Measurements from ENCODE around the gene CENPB. TPM values are rescaled to one million over a fixed set of nuclear protein-coding genes. Genes with fewer than 3 reads are reported as not detected.
A peak's percentile ranks its signal among the peaks of the same experiment; 100 is the strongest.
"Not testable (repeated sequence)": the region's sequence is repeated elsewhere in the genome, so short reads cannot be mapped to it uniquely, and the experiment has no call there.

CENPB gene
- polyA plus RNA-seq, 1 donor (not counting 4 experiments of a cell fraction or from before 2014, with no cell fraction given) = 18.1 TPM

GRCh38 chr20:3795511-3796468 is 9.2 kb upstream of the CENPB start, which contains the start of gene CDC25B:
TSS of gene CDC25B (plus strand) at chr20:3796310. CDS start at chr20:3796532, 222 bp downstream.
- Histone ChIP-seq H3K36me3 (ENCODE audit: control insufficient read depth in 2 of 2, extremely low read depth in 1 of 2, insufficient read depth in 2 of 2, low read length in 2 of 2) (peaks cover 12 to 27% of the 10 kb centered on the region in 2 experiments), H2AFZ (ENCODE audit: control insufficient read depth, low read length) (peak within 1 kb of the TSS; percentile 49), H3K4me2 (ENCODE audit: control insufficient read depth, extremely low read depth, insufficient read depth, low read depth, low read length) (peak within 1 kb of the TSS; percentile 97), H3K4me3 (ENCODE audit: control insufficient read depth in 2 of 3, extremely low read depth in 1 of 3, insufficient read depth in 2 of 3, low read depth in 1 of 3, low read length in 3 of 3) (peak within 1 kb of the TSS; percentile 74 to 90 (median 86)), H3K79me2 (ENCODE audit: control insufficient read depth, insufficient read depth, low read length) (peaks cover 32% of the 10 kb centered on the region), H4K20me1 (ENCODE audit: control insufficient read depth, extremely low read depth, insufficient read depth, low read length) (no peaks in the 10 kb centered on the region), H3K27ac (ENCODE audit: control insufficient read depth, insufficient read depth, low read length) (peak within 1 kb of the TSS; percentile 84), H3K9ac (ENCODE audit: control insufficient read depth, extremely low read depth, insufficient read depth, low read length) (peak within 1 kb of the TSS; percentile 88), H3K9me1 (ENCODE audit: control insufficient read depth, extremely low read depth, insufficient read depth, low read length) (no peaks in the 10 kb centered on the region), H3K4me1 (ENCODE audit: control insufficient read depth, extremely low read depth, insufficient read depth, low read length) (peaks cover 41% of the 10 kb centered on the region), H3K9me3 (ENCODE audit: control insufficient read depth, low read depth, low read length) (no peaks in the 10 kb centered on the region), H3K27me3 (ENCODE audit: control insufficient read depth, extremely low read depth, insufficient read depth, low read length) (no peaks in the 10 kb centered on the region)
- DNase-seq (ENCODE audit: low read depth, low spot score) = no peak
- dilution Hi-C loops (cut with MboI; ENCODE audit: extremely low pct_ligation_motif_present, low sequenced_read_pairs) = no loop called here
- TF ChIP-seq, protein P1, sequence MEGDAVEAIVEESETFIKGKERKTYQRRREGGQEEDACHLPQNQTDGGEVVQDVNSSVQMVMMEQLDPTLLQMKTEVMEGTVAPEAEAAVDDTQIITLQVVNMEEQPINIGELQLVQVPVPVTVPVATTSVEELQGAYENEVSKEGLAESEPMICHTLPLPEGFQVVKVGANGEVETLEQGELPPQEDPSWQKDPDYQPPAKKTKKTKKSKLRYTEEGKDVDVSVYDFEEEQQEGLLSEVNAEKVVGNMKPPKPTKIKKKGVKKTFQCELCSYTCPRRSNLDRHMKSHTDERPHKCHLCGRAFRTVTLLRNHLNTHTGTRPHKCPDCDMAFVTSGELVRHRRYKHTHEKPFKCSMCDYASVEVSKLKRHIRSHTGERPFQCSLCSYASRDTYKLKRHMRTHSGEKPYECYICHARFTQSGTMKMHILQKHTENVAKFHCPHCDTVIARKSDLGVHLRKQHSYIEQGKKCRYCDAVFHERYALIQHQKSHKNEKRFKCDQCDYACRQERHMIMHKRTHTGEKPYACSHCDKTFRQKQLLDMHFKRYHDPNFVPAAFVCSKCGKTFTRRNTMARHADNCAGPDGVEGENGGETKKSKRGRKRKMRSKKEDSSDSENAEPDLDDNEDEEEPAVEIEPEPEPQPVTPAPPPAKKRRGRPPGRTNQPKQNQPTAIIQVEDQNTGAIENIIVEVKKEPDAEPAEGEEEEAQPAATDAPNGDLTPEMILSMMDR (optimal IDR thresholded peaks at IDR 0.05 in 1 of 3, IDR thresholded peaks at IDR 0.05 in 1 of 3, conservative IDR thresholded peaks at IDR 0.05 in 1 of 3; ENCODE audit: extremely low read depth in 1 of 3, insufficient read depth in 2 of 3, low read length in 3 of 3) = peak; percentile 36 to 52 (median 43)
- no peak for TF ChIP-seq EZH2 (IDR thresholded peaks at IDR 0.05; ENCODE audit: low read length)
- FAIRE-seq = no peak

GRCh38 chr20:3794701-3795420 is 8.3 kb upstream of the CENPB start:
- Histone ChIP-seq H3K36me3 (ENCODE audit: control insufficient read depth in 2 of 2, extremely low read depth in 1 of 2, insufficient read depth in 2 of 2, low read length in 2 of 2) (peaks cover 5 to 18% of the 10 kb centered on the region in 2 experiments), H3K4me2 (ENCODE audit: control insufficient read depth, extremely low read depth, insufficient read depth, low read depth, low read length) (peak overlapping the region; percentile 87), H4K20me1 (ENCODE audit: control insufficient read depth, extremely low read depth, insufficient read depth, low read length) (no peaks in the 10 kb centered on the region), H3K4me3 (ENCODE audit: control insufficient read depth in 2 of 3, extremely low read depth in 1 of 3, insufficient read depth in 2 of 3, low read depth in 1 of 3, low read length in 3 of 3) (peak overlapping the region in 2 of 3 experiments; percentile 41 to 61), H3K4me1 (ENCODE audit: control insufficient read depth, extremely low read depth, insufficient read depth, low read length) (peaks cover 32% of the 10 kb centered on the region), H3K27me3 (ENCODE audit: control insufficient read depth, extremely low read depth, insufficient read depth, low read length) (no peaks in the 10 kb centered on the region), H2AFZ (ENCODE audit: control insufficient read depth, low read length) (no peak overlapping the region), H3K9ac (ENCODE audit: control insufficient read depth, extremely low read depth, insufficient read depth, low read length) (peak overlapping the region; percentile 74), H3K9me1 (ENCODE audit: control insufficient read depth, extremely low read depth, insufficient read depth, low read length) (no peaks in the 10 kb centered on the region), H3K9me3 (ENCODE audit: control insufficient read depth, low read depth, low read length) (no peaks in the 10 kb centered on the region), H3K27ac (ENCODE audit: control insufficient read depth, insufficient read depth, low read length) (no peak overlapping the region), H3K79me2 (ENCODE audit: control insufficient read depth, insufficient read depth, low read length) (peaks cover 29% of the 10 kb centered on the region)
- dilution Hi-C loops (cut with MboI; ENCODE audit: extremely low pct_ligation_motif_present, low sequenced_read_pairs) = no loop called here
- DNase-seq (ENCODE audit: low read depth, low spot score) (no peak), FAIRE-seq (no peak)
- TF ChIP-seq, protein P1 (optimal IDR thresholded peaks at IDR 0.05 in 1 of 3, IDR thresholded peaks at IDR 0.05 in 1 of 3, conservative IDR thresholded peaks at IDR 0.05 in 1 of 3; ENCODE audit: extremely low read depth in 1 of 3, insufficient read depth in 2 of 3, low read length in 3 of 3) = no peak
- TF ChIP-seq EZH2 (IDR thresholded peaks at IDR 0.05; ENCODE audit: low read length) = no peak

GRCh38 chr20:3794168-3794567 is 7.6 kb upstream of the CENPB start:
- dilution Hi-C loops (cut with MboI; ENCODE audit: extremely low pct_ligation_motif_present, low sequenced_read_pairs); FAIRE-seq; H3K4me2 ChIP-seq (ENCODE audit: control insufficient read depth, extremely low read depth, insufficient read depth, low read depth, low read length); DNase-seq (ENCODE audit: low read depth, low spot score); H2AFZ ChIP-seq (ENCODE audit: control insufficient read depth, low read length); H4K20me1 ChIP-seq (ENCODE audit: control insufficient read depth, extremely low read depth, insufficient read depth, low read length); H3K27ac ChIP-seq (ENCODE audit: control insufficient read depth, insufficient read depth, low read length); H3K4me3 ChIP-seq (ENCODE audit: control insufficient read depth in 2 of 3, extremely low read depth in 1 of 3, insufficient read depth in 2 of 3, low read depth in 1 of 3, low read length in 3 of 3); H3K9me1 ChIP-seq (ENCODE audit: control insufficient read depth, extremely low read depth, insufficient read depth, low read length); H3K9ac ChIP-seq (ENCODE audit: control insufficient read depth, extremely low read depth, insufficient read depth, low read length); H3K27me3 ChIP-seq (ENCODE audit: control insufficient read depth, extremely low read depth, insufficient read depth, low read length); H3K9me3 ChIP-seq (ENCODE audit: control insufficient read depth, low read depth, low read length): not testable (repeated sequence)
- H3K4me1 ChIP-seq (ENCODE audit: control insufficient read depth, extremely low read depth, insufficient read depth, low read length) = peaks cover 25% of the 10 kb centered on the region
- H3K79me2 ChIP-seq (ENCODE audit: control insufficient read depth, insufficient read depth, low read length) = peaks cover 24% of the 10 kb centered on the region
- peaks cover 3 to 11% of the 10 kb centered on the region in 2 experiments for H3K36me3 ChIP-seq (ENCODE audit: control insufficient read depth in 2 of 2, extremely low read depth in 1 of 2, insufficient read depth in 2 of 2, low read length in 2 of 2)

All from keratinocyte (primary cell).